OCI-LY1 (cell line): ENCODE data around the gene GOLGA8M.
"Not testable (repeated sequence)": the region's sequence is repeated elsewhere in the genome, so short reads cannot be mapped to it uniquely, and the experiment has no call there.

Source experiments
- CTCF ChIP-seq: fragments of 200-600 bp; sonication (generic), shearing (Covaris generic); IDR thresholded peaks from 2 replicates; pipeline ENCODE4 v1.5.1; 2017; ENCODE audit warnings: mild to moderate bottlenecking, antibody characterized with exemption, low read length, moderate library complexity, mixed read lengths
- EZH2 ChIP-seq: fragments of 200-600 bp; sonication (generic), shearing (Covaris generic); IDR thresholded peaks from 2 replicates; pipeline ENCODE4 v1.8.0; 2017; ENCODE audit warnings: borderline replicate concordance, mixed run types, mild to moderate bottlenecking, antibody characterized with exemption, low read length, moderate library complexity, mixed read lengths

DNA sequence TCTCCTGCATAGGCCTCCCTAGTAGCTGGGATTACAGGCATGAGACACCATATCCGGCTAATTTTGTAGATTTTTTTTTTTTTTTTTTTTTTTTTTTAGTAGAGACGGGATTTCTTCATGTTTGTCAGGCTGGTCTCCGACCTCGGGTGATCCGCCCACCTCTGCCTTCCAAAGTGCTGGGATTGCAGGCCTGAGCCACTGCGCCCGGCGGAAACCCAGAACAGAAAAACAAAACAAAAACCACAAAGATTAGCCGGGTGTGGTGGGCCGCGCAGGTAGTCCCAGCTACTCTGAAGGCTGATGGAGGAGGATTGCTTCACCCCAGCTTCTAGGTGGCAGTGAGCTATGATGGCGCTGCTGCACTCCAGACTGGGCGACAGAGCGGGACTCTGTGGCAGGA, 14.8 kb upstream of the GOLGA8M start:
- not testable (repeated sequence) for TF ChIP-seq CTCF, EZH2
